H9 (cell line): ENCODE measurements around the gene ZMIZ1. TPM values are rescaled to one million over a fixed set of nuclear protein-coding genes. Genes with fewer than 3 reads are reported as not detected.

Experiments used
- DNase-seq: peaks from one replicate; pipeline ENCODE4 v3.0.0-alpha.2; 2017
- H2AFZ ChIP-seq: one replicate; pipeline ENCODE4 v1.6.1; 2013; ENCODE audit warnings: mild to moderate bottlenecking, low read length, control low read depth, moderate library complexity
- H2AK5ac ChIP-seq: 2 replicates; pipeline ENCODE4 v1.6.1; 2013; ENCODE audit warnings: low read length, control low read depth, mixed read lengths; ENCODE audit not compliant: insufficient read length
- H2BK120ac ChIP-seq: one replicate; pipeline ENCODE4 v1.6.1; 2013; ENCODE audit warnings: low read depth, mild to moderate bottlenecking, low read length, control low read depth, inconsistent platforms; ENCODE audit not compliant: poor library complexity, severe bottlenecking
- H2BK12ac ChIP-seq: 2 replicates; pipeline ENCODE4 v1.6.1; 2013; ENCODE audit warnings: low read length, control low read depth, mixed read lengths, low read depth; ENCODE audit not compliant: insufficient read length
- H2BK15ac ChIP-seq: 2 replicates; pipeline ENCODE4 v1.6.1; 2013; ENCODE audit warnings: low read depth, low read length, control low read depth
- H2BK20ac ChIP-seq: one replicate; pipeline ENCODE4 v1.6.1; 2013; ENCODE audit warnings: low read depth, mild to moderate bottlenecking, low read length, control low read depth, inconsistent platforms; ENCODE audit not compliant: poor library complexity, severe bottlenecking
- H2BK5ac ChIP-seq: 2 replicates; pipeline ENCODE4 v1.6.1; 2013; ENCODE audit warnings: low read length, control low read depth, mixed read lengths; ENCODE audit not compliant: insufficient read length
- H3K14ac ChIP-seq: 2 replicates; pipeline ENCODE4 v1.6.1; 2013; ENCODE audit warnings: low read length, control low read depth; ENCODE audit not compliant: insufficient read depth
- H3K18ac ChIP-seq: 2 replicates; pipeline ENCODE4 v1.6.1; 2013; ENCODE audit warnings: low read depth, mild to moderate bottlenecking, mixed read lengths, low read length, control low read depth; ENCODE audit not compliant: insufficient read length
- H3K23ac ChIP-seq: 2 replicates; pipeline ENCODE4 v1.6.1; 2013; ENCODE audit warnings: low read length, control low read depth, mixed read lengths, low read depth; ENCODE audit not compliant: insufficient read length
- H3K23me2 ChIP-seq: 2 replicates; pipeline ENCODE4 v1.6.1; 2013; ENCODE audit warnings: low read depth, mild to moderate bottlenecking, mixed read lengths, low read length, control low read depth; ENCODE audit not compliant: insufficient read length, poor library complexity, severe bottlenecking
- H3K27ac ChIP-seq: 2 replicates; pipeline ENCODE4 v1.5.1; 2013; ENCODE audit warnings: low read length, control low read depth, mixed read lengths, low read depth; ENCODE audit not compliant: insufficient read length
- H3K27me3 ChIP-seq: 2 replicates; pipeline ENCODE4 v1.6.1; 2013; ENCODE audit warnings: low read length, control low read depth, inconsistent platforms; ENCODE audit not compliant: insufficient read depth
- H3K4ac ChIP-seq: 2 replicates; pipeline ENCODE4 v1.6.1; 2013; ENCODE audit warnings: low read depth, mild to moderate bottlenecking, control low read depth, inconsistent platforms, low read length, moderate library complexity
- H3K4me1 ChIP-seq: 2 replicates; pipeline ENCODE4 v1.6.1; 2013; ENCODE audit warnings: low read length, control low read depth, inconsistent platforms; ENCODE audit not compliant: insufficient read depth
- H3K4me2 ChIP-seq: 2 replicates; pipeline ENCODE4 v1.6.1; 2013; ENCODE audit warnings: low read length, control low read depth, mixed read lengths; ENCODE audit not compliant: insufficient read length, insufficient read depth
- H3K56ac ChIP-seq: 2 replicates; pipeline ENCODE4 v1.6.1; 2013; ENCODE audit warnings: low read depth, mild to moderate bottlenecking, mixed read lengths, low read length, control low read depth; ENCODE audit not compliant: insufficient read length
- H3K79me1 ChIP-seq: 2 replicates; pipeline ENCODE4 v1.6.1; 2013; ENCODE audit warnings: low read depth, mild to moderate bottlenecking, moderate library complexity, low read length, control low read depth, inconsistent platforms; ENCODE audit not compliant: insufficient read depth, poor library complexity, severe bottlenecking
- H3K79me2 ChIP-seq: 2 replicates; pipeline ENCODE4 v1.6.1; 2013; ENCODE audit warnings: low read length, control low read depth, inconsistent platforms; ENCODE audit not compliant: insufficient read depth
- H3K9ac ChIP-seq: 2 replicates; pipeline ENCODE4 v1.6.1; 2013; ENCODE audit warnings: low read length, control low read depth, mixed read lengths; ENCODE audit not compliant: insufficient read length; ENCODE audit errors: extremely low read depth
- H3K9me3 ChIP-seq: one replicate; pipeline ENCODE4 v1.6.1; 2013; ENCODE audit warnings: low read depth, low read length, inconsistent platforms; ENCODE audit not compliant: control insufficient read depth
- H3T11ph ChIP-seq: one replicate; pipeline ENCODE4 v1.6.1; 2013; ENCODE audit warnings: mild to moderate bottlenecking, low read length, control low read depth, inconsistent platforms
- H4K20me1 ChIP-seq: one replicate; pipeline ENCODE4 v1.6.1; 2013; ENCODE audit not compliant: control insufficient read depth, insufficient read length, insufficient read depth
- H4K5ac ChIP-seq: 2 replicates; pipeline ENCODE4 v1.6.1; 2013; ENCODE audit warnings: low read depth, mild to moderate bottlenecking, mixed read lengths, low read length, control low read depth; ENCODE audit not compliant: insufficient read length
- H4K8ac ChIP-seq: replicated peaks from 2 replicates; pipeline ENCODE4 v1.6.1; 2013; ENCODE audit warnings: low read length, control low read depth, mixed read lengths, low read depth; ENCODE audit not compliant: insufficient read length
- H4K91ac ChIP-seq: 2 replicates; pipeline ENCODE4 v1.6.1; 2013; ENCODE audit warnings: low read depth, mild to moderate bottlenecking, moderate library complexity, mixed read lengths, low read length, control low read depth; ENCODE audit not compliant: insufficient read length
- H3K27ac Mint-ChIP-seq, 3 experiments: 2 replicates in 2 of 3; 3 replicates in 1 of 3; pipeline ENCODE4 v1.8.0; 2020 to 2021; ENCODE audit warnings: mixed read lengths in 3 of 3, mild to moderate bottlenecking in 1 of 3, moderate library complexity in 1 of 3
- H3K27me3 Mint-ChIP-seq: 2 replicates; pipeline ENCODE4 v1.8.0; 2021; ENCODE audit warnings: low read depth, mild to moderate bottlenecking, moderate library complexity, mixed read lengths
- H3K36me3 Mint-ChIP-seq, 3 experiments: 2 replicates in 2 of 3; 3 replicates in 1 of 3; pipeline ENCODE4 v1.8.0; 2020 to 2021; ENCODE audit warnings: low read depth in 3 of 3, mixed read lengths in 3 of 3; ENCODE audit not compliant: insufficient read depth in 1 of 3
- H3K4me1 Mint-ChIP-seq, 2 experiments: 2 replicates each; pipeline ENCODE4 v1.8.0; 2020; ENCODE audit warnings: mixed read lengths in 2 of 2
- H3K4me3 Mint-ChIP-seq, 2 experiments: 2 replicates in 1 of 2; 3 replicates in 1 of 2; pipeline ENCODE4 v1.8.0; 2020 to 2021; ENCODE audit warnings: mild to moderate bottlenecking in 2 of 2, mixed read lengths in 2 of 2, moderate library complexity in 1 of 2
- H3K9me3 Mint-ChIP-seq, 2 experiments: 2 replicates in 1 of 2; 3 replicates in 1 of 2; pipeline ENCODE4 v1.8.0; 2020; ENCODE audit warnings: mild to moderate bottlenecking in 2 of 2, mixed read lengths in 2 of 2, moderate library complexity in 1 of 2
- CTCF ChIP-seq: fragments of 200-600 bp; sonication (generic); conservative IDR thresholded peaks from 3 replicates; pipeline ENCODE4 v1.8.0; 2021; ENCODE audit warnings: antibody characterized with exemption, mild to moderate bottlenecking
- WGBS: extraction: QIAGEN DNeasy Blood & Tissue Kit; methylation state at CpG from one replicate; pipeline ENCODE4 v1.1.7; 2013; ENCODE audit warnings: missing lambda C conversion rate, low lambda C conversion rate, mixed read lengths; ENCODE audit not compliant: insufficient read length; ENCODE audit errors: extremely low coverage; 5-methylcytosine and 5-hydroxymethylcytosine counted together
- total RNA-seq: library from RNA; stranded (reverse); gene quantifications from 2 replicates; pipeline ENCODE4 v1.2.1, GENCODE V29; 2021

The ZMIZ1 gene
- total RNA-seq, 1 experiment from 2014 or later = 36.9 TPM

GRCh38 chr10:79232864-79233263 lies 164.1 kb downstream of the ZMIZ1 start:
- Histone ChIP-seq H4K20me1 (no peaks in the 10 kb centered on the region), H3K14ac (no peak overlapping the region), H4K5ac (no peak overlapping the region), H3K56ac (no peak overlapping the region), H2AK5ac (no peak overlapping the region), H3K9ac (no peak overlapping the region), H4K91ac (no peak overlapping the region), H3K4me2 (no peak overlapping the region), H2BK20ac (no peak overlapping the region), H3T11ph (no peak overlapping the region), H3K18ac (no peak overlapping the region), H3K9me3 (no peaks in the 10 kb centered on the region), H2BK5ac (no peak overlapping the region), H3K4me1 (peaks cover 7% of the 10 kb centered on the region; the same call in 1 of the 2 replicates), H3K27me3 (peaks cover 18% of the 10 kb centered on the region; the same call in 1 of the 2 replicates), H3K4ac (no peak overlapping the region), H4K8ac (no peak overlapping the region), H3K79me2 (no peaks in the 10 kb centered on the region), H3K23ac (no peak overlapping the region), H2BK15ac (no peak overlapping the region), H3K27ac (no peak overlapping the region), H3K23me2 (no peaks in the 10 kb centered on the region), H2BK12ac (no peak overlapping the region), H3K79me1 (no peaks in the 10 kb centered on the region), H2AFZ (no peak overlapping the region), H2BK120ac (no peak overlapping the region)
- H3K36me3 Mint-ChIP-seq = peaks cover 7 to 17% (median 16%) of the 10 kb centered on the region in 3 experiments; a peak in 6 of 7 replicates
- H3K9me3 Mint-ChIP-seq = no peaks in the 10 kb centered on the region
- H3K27ac Mint-ChIP-seq = no peak overlapping the region
- WGBS = no CpG with 5 or more reads among the region's 3 CpGs
- H3K4me3 Mint-ChIP-seq = no peak overlapping the region
- no peak for DNase-seq
- H3K27me3 Mint-ChIP-seq = peaks cover 58% of the 10 kb centered on the region
- TF ChIP-seq CTCF = no peak
- peaks cover 49 to 55% of the 10 kb centered on the region in 2 experiments for H3K4me1 Mint-ChIP-seq
